Left ventricle myocardium inferior (tissue), 1 donor: ENCODE data around the gene ZFP91. TPM values are rescaled to one million over a fixed set of nuclear protein-coding genes. Genes with fewer than 3 reads are reported as not detected.

ENCODE experiments used
- DNase-seq: peaks from one replicate; pipeline ENCODE4 v3.0.0-alpha.2; 2020
- H3K27ac ChIP-seq: fragments of 200-600 bp; replicated peaks from 2 replicates; pipeline ENCODE4 v1.8.0; 2021
- H3K27me3 ChIP-seq: fragments of 200-600 bp; 2 replicates; pipeline ENCODE4 v1.8.0; 2021; ENCODE audit warnings: low read depth
- H3K36me3 ChIP-seq: fragments of 200-600 bp; 2 replicates; pipeline ENCODE4 v1.8.0; 2021
- H3K4me1 ChIP-seq: fragments of 200-600 bp; 2 replicates; pipeline ENCODE4 v1.8.0; 2021
- H3K4me3 ChIP-seq: fragments of 200-600 bp; 2 replicates; pipeline ENCODE4 v1.8.0; 2021; ENCODE audit warnings: mild to moderate bottlenecking, moderate library complexity
- H3K9me3 ChIP-seq: fragments of 200-600 bp; replicated peaks from 2 replicates; pipeline ENCODE4 v1.8.0; 2021
- intact Hi-C: fragments of 100-400 bp; cut with micrococcal nuclease; formaldehyde crosslinking; loops from one replicate; pipeline ENCODE4 v1.11.0; 2022
- total RNA-seq: library from RNA; stranded (reverse); fragmentation: NEBNext Ultra II Directional; extraction: Animal tissue kit (Norgen Biotek cat#: 25700); gene quantifications from one replicate; pipeline ENCODE4 v1.2.1, GENCODE V29; 2021
- TF ChIP-seq, protein P1 (sequence below): fragments of 200-600 bp; IDR thresholded peaks from 2 replicates; pipeline ENCODE4 v1.8.0; 2021; ENCODE audit warnings: antibody characterized with exemption, mild to moderate bottlenecking, borderline replicate concordance
- donor health status: DM: no; HTN: yes; CAD: no; lungs with severe emphysema.

The ZFP91 gene
- total RNA-seq, 1 donor from 2014 or later = 60.5 TPM

GRCh38 chr11:58615559-58615958 is 36.7 kb downstream of the ZFP91 start:
- intact Hi-C loops = no loop called here
- no peak for DNase-seq
- Histone ChIP-seq H3K9me3 (no peaks in the 10 kb centered on the region), H3K36me3 (peaks cover 97% of the 10 kb centered on the region), H3K27ac (no peak overlapping the region), H3K4me1 (peaks cover 41% of the 10 kb centered on the region), H3K27me3 (no peaks in the 10 kb centered on the region), H3K4me3 (no peak overlapping the region)
- TF ChIP-seq, protein P1, sequence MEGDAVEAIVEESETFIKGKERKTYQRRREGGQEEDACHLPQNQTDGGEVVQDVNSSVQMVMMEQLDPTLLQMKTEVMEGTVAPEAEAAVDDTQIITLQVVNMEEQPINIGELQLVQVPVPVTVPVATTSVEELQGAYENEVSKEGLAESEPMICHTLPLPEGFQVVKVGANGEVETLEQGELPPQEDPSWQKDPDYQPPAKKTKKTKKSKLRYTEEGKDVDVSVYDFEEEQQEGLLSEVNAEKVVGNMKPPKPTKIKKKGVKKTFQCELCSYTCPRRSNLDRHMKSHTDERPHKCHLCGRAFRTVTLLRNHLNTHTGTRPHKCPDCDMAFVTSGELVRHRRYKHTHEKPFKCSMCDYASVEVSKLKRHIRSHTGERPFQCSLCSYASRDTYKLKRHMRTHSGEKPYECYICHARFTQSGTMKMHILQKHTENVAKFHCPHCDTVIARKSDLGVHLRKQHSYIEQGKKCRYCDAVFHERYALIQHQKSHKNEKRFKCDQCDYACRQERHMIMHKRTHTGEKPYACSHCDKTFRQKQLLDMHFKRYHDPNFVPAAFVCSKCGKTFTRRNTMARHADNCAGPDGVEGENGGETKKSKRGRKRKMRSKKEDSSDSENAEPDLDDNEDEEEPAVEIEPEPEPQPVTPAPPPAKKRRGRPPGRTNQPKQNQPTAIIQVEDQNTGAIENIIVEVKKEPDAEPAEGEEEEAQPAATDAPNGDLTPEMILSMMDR = no peak

GRCh38 chr11:58616594-58616993 is 37.7 kb downstream of the ZFP91 start:
- TF ChIP-seq, protein P1 = no peak
- Histone ChIP-seq H3K4me1 (peaks cover 49% of the 10 kb centered on the region), H3K9me3 (no peaks in the 10 kb centered on the region), H3K27ac (peak overlapping the region; percentile 66), H3K27me3 (no peaks in the 10 kb centered on the region), H3K36me3 (peaks cover 96% of the 10 kb centered on the region), H3K4me3 (no peak overlapping the region)
- DNase-seq = peak; percentile 35
- intact Hi-C loops = no loop called here

DNA sequence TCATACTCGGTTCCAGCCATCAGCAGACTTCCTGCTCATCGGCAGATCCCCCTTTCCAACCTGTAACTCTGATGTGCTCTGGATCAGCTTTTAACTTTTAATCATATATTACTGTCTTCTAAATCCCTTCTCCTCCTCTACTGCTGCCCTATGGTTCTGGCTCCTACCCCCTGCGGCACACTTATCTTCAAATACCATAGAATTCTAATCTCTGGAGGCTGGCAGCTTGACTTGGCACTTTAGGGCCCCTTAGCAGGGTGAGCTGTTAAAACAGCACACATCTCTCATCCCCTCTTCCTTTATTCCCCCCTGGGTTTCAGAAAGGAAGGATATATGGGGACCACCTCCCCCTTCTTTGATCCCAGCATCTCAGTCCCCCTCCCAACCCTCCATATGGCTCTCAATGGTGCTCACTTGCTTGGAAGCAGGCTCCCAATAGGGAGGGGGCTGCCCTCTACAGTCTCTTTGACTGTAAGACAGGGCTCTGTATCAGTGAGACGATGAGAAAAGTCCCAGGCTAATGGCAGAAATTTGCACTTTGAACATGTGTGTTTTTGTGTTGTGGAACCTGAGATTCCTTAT is 39.2 kb downstream of the ZFP91 start:
- no peaks in the 10 kb centered on the region for H3K27me3 ChIP-seq
- H3K27ac ChIP-seq = peak overlapping the region; percentile 66
- no peaks in the 10 kb centered on the region for H3K9me3 ChIP-seq
- peaks cover 63% of the 10 kb centered on the region for H3K4me1 ChIP-seq
- DNase-seq = no peak
- intact Hi-C loops = no loop called here
- H3K4me3 ChIP-seq = no peak overlapping the region
- H3K36me3 ChIP-seq = peaks cover 94% of the 10 kb centered on the region
- TF ChIP-seq, protein P1 = peak; percentile 43

DNA sequence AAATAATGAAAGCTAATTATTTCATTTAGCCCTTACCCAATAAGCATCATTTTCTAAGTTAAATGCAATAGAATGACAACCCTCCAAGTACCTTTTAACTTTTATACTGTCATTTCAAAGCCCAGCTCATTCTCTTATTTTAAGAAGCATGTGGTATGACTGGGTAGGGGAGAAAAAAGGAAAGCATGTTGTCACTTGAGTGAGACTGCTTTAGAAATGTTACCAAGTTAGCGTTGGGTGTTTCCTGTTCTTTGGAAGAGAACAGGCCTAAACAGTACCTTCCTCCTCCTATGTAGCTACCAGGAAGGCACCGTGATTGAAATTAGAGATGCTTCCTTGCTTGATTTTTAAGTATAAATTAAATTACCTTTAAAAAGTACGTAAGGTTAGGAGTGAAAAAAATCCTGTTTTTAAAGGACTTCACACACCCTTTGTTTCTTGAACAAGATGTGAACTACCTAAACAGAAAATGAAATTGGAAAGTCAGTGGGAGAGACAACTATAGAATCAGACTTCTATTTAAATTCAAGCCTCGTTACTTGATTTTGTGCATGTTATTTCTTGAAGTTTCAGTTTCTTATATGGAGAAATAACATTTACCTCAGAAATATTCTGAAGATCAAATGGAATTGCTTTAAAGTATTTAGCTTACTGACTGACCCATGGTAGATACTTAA is 42.9 kb downstream of the ZFP91 start:
- TF ChIP-seq, protein P1 = no peak
- no peak for DNase-seq
- H3K36me3 ChIP-seq = peaks cover 83% of the 10 kb centered on the region
- H3K9me3 ChIP-seq = no peaks in the 10 kb centered on the region
- intact Hi-C loops = no loop called here
- peak overlapping the region; percentile 18 for H3K27ac ChIP-seq
- H3K27me3 ChIP-seq = no peaks in the 10 kb centered on the region
- no peak overlapping the region for H3K4me3 ChIP-seq
- H3K4me1 ChIP-seq = peaks cover 51% of the 10 kb centered on the region

GRCh38 chr11:58622344-58622743 is 43.5 kb downstream of the ZFP91 start, which contains the start of gene CNTF:
CNTF (plus strand) TSS chr11:58622665; CDS start chr11:58622753, 88 bp downstream.
- Histone ChIP-seq H3K27ac (peak within 1 kb of the TSS; percentile 18), H3K4me1 (peaks cover 50% of the 10 kb centered on the region), H3K9me3 (no peaks in the 10 kb centered on the region), H3K36me3 (peaks cover 77% of the 10 kb centered on the region), H3K27me3 (no peaks in the 10 kb centered on the region), H3K4me3 (no peak within 1 kb of the TSS)
- TF ChIP-seq, protein P1 = no peak
- DNase-seq = no peak
- intact Hi-C loops = no loop called here
